BE2C (cell line): ENCODE results near the gene ATOH8.
A peak's percentile ranks its signal among the peaks of the same experiment; 100 is the strongest.

Experiments used
- DNase-seq: peaks from one replicate; pipeline ENCODE4 v3.0.0-alpha.2; 2020
- H3K27me3 ChIP-seq: fragments of 250-450 bp; sonication (Bioruptor Pico); 2 replicates; pipeline ENCODE4 v1.5.1; 2020; ENCODE audit warnings: mild to moderate bottlenecking
- H3K36me3 ChIP-seq: fragments of 250-450 bp; sonication (Bioruptor Pico); 2 replicates; pipeline ENCODE4 v1.5.1; 2020; ENCODE audit warnings: mild to moderate bottlenecking
- H3K4me1 ChIP-seq: fragments of 250-450 bp; sonication (Bioruptor Pico); 2 replicates; pipeline ENCODE4 v1.5.1; 2020
- H3K4me3 ChIP-seq: 2 replicates; pipeline ENCODE4 v1.5.1; 2011; ENCODE audit warnings: low read depth, low read length
- H3K9me3 ChIP-seq: fragments of 250-450 bp; sonication (Bioruptor Pico); 2 replicates; pipeline ENCODE4 v1.5.1; 2020
- TF ChIP-seq, protein P1 (sequence below): IDR thresholded peaks from 2 replicates; pipeline ENCODE4 v1.5.1; 2012; ENCODE audit warnings: mild to moderate bottlenecking, low read depth, low read length

The ATOH8 gene

DNA sequence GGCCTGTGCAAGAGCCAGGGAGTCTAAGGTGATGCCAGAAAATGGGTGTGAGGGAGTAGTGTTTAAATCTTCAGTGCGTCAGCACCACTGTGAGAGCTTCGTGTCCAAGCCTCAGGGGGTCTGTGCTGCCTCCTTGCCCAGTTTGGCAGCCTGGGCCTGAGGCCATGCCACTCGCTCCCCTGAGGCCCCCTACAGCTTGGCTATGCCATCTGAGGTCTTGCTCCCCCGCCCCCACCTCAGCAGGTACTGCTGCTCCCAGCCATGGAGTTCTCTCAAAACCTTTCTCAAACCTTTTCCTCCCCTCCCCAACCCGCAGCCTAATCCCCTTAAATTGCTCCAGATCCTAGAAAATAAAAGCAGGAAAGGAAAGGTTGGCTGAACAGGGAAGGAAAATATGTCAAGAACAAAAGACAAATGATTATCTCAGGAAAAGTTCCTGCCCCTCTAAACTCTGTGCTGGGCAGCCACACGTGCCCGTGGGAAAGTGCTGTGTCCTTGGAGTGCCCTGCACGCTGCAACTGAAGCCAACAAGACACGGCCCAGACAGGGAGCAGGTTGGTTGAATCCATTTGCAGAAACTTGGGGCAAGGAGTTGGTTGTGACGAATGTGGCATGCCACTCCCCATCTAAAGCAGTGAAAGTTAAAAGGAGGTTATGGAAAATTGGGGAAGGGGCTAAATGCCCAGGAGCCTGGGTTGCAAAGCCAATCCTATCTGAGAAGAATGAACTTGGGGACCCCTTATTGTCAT lies 61.2 kb downstream of the ATOH8 start:
- no peaks in the 10 kb centered on the region for H3K9me3 ChIP-seq
- no peaks in the 10 kb centered on the region for H3K36me3 ChIP-seq
- no peaks in the 10 kb centered on the region for H3K27me3 ChIP-seq
- H3K4me1 ChIP-seq: peaks cover 6% of the 10 kb centered on the region; the same call in 1 of the 2 replicates
- no peak overlapping the region for H3K4me3 ChIP-seq
- DNase-seq: no peak
- TF ChIP-seq, protein P1, sequence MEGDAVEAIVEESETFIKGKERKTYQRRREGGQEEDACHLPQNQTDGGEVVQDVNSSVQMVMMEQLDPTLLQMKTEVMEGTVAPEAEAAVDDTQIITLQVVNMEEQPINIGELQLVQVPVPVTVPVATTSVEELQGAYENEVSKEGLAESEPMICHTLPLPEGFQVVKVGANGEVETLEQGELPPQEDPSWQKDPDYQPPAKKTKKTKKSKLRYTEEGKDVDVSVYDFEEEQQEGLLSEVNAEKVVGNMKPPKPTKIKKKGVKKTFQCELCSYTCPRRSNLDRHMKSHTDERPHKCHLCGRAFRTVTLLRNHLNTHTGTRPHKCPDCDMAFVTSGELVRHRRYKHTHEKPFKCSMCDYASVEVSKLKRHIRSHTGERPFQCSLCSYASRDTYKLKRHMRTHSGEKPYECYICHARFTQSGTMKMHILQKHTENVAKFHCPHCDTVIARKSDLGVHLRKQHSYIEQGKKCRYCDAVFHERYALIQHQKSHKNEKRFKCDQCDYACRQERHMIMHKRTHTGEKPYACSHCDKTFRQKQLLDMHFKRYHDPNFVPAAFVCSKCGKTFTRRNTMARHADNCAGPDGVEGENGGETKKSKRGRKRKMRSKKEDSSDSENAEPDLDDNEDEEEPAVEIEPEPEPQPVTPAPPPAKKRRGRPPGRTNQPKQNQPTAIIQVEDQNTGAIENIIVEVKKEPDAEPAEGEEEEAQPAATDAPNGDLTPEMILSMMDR: no peak

DNA sequence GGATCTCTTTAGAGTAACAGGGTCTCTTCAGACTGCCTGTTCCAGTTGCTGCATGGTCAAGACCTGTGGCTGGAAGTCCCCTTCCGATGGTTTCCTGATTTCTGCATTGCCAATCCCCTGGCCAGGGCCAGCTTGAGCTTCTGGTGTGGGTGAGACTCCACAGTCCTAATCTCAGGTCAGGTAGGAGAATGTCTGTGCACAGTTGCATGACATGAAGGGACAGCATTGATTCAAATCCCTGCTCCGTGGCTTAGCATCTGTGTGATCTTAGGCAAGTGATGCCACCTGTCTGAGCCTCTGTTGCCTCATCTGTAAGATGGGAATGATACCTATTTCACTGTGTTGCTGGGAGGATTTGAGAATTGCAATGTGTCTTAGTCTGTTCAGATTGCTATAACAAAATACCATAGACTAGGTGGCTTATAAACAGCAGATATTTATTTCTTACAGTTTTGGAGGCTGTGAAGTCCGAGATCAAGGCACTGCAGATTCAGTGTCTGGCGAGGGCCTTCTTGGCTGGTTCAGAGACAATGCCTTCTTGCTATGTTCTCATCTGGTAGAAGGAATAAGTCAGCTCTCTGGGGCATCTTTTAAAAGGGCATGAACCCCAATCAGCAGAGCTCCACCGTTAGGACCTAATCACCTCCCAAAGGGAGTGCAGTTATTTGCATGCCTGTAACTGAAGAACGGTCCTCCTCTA lies 66.2 kb downstream of the ATOH8 start:
- no peaks in the 10 kb centered on the region for H3K27me3 ChIP-seq
- H3K4me3 ChIP-seq: no peak overlapping the region
- no peaks in the 10 kb centered on the region for H3K36me3 ChIP-seq
- TF ChIP-seq, protein P1: no peak
- no peak for DNase-seq
- H3K4me1 ChIP-seq: no peaks in the 10 kb centered on the region
- no peaks in the 10 kb centered on the region for H3K9me3 ChIP-seq

DNA sequence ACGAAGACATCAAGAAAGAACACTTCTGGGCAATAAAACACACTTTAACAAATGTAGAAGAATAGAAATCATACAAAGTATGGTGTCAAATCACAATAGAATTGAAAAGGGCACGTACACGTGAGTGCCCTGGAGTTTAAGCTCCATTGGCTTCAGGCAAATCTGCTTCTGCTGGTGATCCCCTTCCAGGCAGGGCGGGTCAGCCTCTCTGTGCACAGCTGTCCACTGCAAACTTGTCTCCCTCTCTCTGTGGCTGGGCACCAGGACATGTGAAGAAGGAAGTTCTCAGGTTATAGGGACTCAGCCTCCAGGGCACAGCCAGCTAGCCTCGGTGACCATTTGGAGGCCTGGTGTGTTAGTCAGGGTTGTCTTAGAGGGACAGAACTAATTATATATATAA lies 69.0 kb downstream of the ATOH8 start:
- H3K27me3 ChIP-seq: no peaks in the 10 kb centered on the region
- TF ChIP-seq, protein P1: no peak
- no peaks in the 10 kb centered on the region for H3K36me3 ChIP-seq
- DNase-seq: no peak
- H3K4me1 ChIP-seq: no peaks in the 10 kb centered on the region
- H3K9me3 ChIP-seq: no peaks in the 10 kb centered on the region
- H3K4me3 ChIP-seq: no peak overlapping the region

DNA sequence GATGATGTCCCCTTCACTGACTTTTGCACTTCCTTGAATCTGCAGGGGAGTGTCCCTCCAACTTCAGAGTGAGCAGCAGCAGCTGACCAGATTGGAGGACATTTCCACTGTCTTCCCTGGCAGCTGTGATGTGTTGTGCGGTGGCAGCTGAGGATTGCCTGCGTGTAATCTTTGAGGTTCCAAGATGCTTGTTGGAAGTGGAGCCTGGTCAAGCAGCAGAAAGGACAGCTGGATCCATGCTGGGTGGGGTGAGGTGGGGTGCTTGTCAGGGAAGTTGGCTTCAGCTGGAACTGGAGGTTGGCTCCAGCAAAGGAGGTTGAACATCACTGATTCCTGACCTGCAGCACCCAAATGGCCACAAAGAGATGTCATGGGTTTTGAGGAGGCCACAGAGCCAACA lies 70.2 kb downstream of the ATOH8 start:
- no peaks in the 10 kb centered on the region for H3K4me1 ChIP-seq
- H3K9me3 ChIP-seq: no peaks in the 10 kb centered on the region
- H3K36me3 ChIP-seq: no peaks in the 10 kb centered on the region
- no peaks in the 10 kb centered on the region for H3K27me3 ChIP-seq
- TF ChIP-seq, protein P1: no peak
- no peak for DNase-seq
- no peak overlapping the region for H3K4me3 ChIP-seq

DNA sequence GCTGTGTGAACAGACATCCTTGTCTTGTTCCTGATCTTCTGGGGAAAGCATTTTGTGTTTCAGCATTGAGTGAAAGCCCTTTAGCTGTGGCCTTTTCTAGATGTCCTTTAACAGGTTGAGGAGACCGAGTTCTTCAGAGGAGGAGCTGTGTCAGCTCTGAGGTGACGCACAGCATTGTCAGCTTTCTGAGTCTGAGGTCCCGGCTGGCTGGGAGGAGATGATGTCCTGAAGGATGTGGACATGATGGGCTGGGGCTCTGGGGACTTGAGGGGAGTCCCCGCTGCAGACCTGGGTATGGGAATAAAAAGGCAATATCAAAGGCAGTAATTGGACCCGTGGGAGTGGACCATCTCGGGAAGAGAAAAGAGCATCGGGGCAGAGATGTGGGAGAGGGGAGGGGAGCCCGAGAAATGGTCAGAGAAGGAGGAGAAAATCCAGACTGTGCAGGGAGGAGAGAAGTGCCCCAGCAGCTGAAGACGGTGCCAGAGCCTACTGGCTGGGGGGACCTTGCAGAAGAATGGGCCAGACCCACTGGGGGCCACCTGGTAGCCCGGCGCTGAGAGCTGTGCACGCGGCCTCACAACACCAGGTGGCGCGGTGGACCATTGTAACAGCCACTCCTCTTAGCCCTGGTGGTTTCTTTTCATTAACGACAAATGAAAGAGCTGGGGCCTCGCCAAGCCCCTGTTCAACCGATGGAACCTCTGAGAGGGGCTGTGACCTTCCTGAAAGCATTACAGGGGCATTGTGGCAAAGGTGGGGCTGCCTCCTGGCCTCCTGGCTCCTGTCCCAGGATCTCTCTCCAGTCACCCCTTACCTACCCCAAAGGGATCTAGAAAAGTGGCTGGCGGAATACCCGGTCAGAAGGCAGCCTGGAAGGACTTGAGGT lies 73.4 kb downstream of the ATOH8 start:
- no peaks in the 10 kb centered on the region for H3K27me3 ChIP-seq
- H3K9me3 ChIP-seq: no peaks in the 10 kb centered on the region
- TF ChIP-seq, protein P1: peak; percentile 65
- H3K4me1 ChIP-seq: no peaks in the 10 kb centered on the region
- peak; percentile 68 for DNase-seq
- no peak overlapping the region for H3K4me3 ChIP-seq
- no peaks in the 10 kb centered on the region for H3K36me3 ChIP-seq
